Prostate gland (tissue), 2 donors: ENCODE measurements around the gene FUNDC2. TPM values are rescaled to one million over a fixed set of nuclear protein-coding genes. Genes with fewer than 3 reads are reported as not detected.

ENCODE experiments used
- DNase-seq: peaks from one replicate; pipeline ENCODE4 v3.0.0-alpha.2; 2019; ENCODE audit warnings: low spot score
- H3K27ac ChIP-seq, 2 donors: fragments of 200-600 bp; sonication (generic); 2 replicates each; pipeline ENCODE4 v1.5.1; 2017 to 2019
- H3K27me3 ChIP-seq: fragments of 200-600 bp; sonication (generic); replicated peaks from 2 replicates; pipeline ENCODE4 v1.5.1; 2019; ENCODE audit not compliant: insufficient read depth
- H3K36me3 ChIP-seq, 2 donors: fragments of 200-600 bp; sonication (generic); 1 replicate in 1 of 2; 2 replicates in 1 of 2; pipeline versions ENCODE4 v1.5.1 to v1.8.1; 2017 to 2019
- H3K4me1 ChIP-seq: fragments of 200-600 bp; sonication (generic); replicated peaks from 2 replicates; pipeline ENCODE4 v1.5.1; 2019
- H3K4me3 ChIP-seq, 2 donors: fragments of 200-600 bp; sonication (generic); 2 replicates each; pipeline ENCODE4 v1.5.1; 2017 to 2019
- H3K9me3 ChIP-seq: fragments of 200-600 bp; sonication (generic); 2 replicates; pipeline ENCODE4 v1.5.1; 2017
- POLR2A ChIP-seq: fragments of 450-650 bp; IDR thresholded peaks from one replicate; pipeline ENCODE4 v1.6.1; 2016; ENCODE audit warnings: antibody characterized with exemption, mild to moderate bottlenecking
- POLR2AphosphoS5 ChIP-seq: sonication (generic); formaldehyde crosslinking; IDR thresholded peaks from one replicate; pipeline ENCODE4 v1.6.1; 2017; ENCODE audit warnings: antibody characterized with exemption
- WGBS: methylation state at CpG from one replicate; pipeline ENCODE4 v1.1.5; 2018; 5-methylcytosine and 5-hydroxymethylcytosine counted together
- intact Hi-C: fragments of 100-400 bp; cut with DNase I; formaldehyde crosslinking; loops from one replicate; pipeline ENCODE4 v1.14.2; 2022
- total RNA-seq, 2 donors: library from RNA; depleted of rRNA; stranded (reverse); fragments of >200 nt; gene quantifications; one replicate each; pipeline ENCODE4 v1.1.0, GENCODE V29; 2016
- TF ChIP-seq, protein P1 (sequence below), 4 experiments: fragments of 200-600 bp in 2 of 4; fragments of 450-650 bp in 2 of 4; sonication (generic) in 2 of 4; IDR thresholded peaks; 1 replicate in 3 of 4; 2 replicates in 1 of 4; pipeline ENCODE4 v1.5.1; 2016 to 2019; ENCODE audit warnings: antibody characterized with exemption in 4 of 4, mild to moderate bottlenecking in 2 of 4, moderate library complexity in 2 of 4

Gene FUNDC2
- total RNA-seq, 2 donors from 2014 or later = 47.0 to 72.7 TPM

DNA sequence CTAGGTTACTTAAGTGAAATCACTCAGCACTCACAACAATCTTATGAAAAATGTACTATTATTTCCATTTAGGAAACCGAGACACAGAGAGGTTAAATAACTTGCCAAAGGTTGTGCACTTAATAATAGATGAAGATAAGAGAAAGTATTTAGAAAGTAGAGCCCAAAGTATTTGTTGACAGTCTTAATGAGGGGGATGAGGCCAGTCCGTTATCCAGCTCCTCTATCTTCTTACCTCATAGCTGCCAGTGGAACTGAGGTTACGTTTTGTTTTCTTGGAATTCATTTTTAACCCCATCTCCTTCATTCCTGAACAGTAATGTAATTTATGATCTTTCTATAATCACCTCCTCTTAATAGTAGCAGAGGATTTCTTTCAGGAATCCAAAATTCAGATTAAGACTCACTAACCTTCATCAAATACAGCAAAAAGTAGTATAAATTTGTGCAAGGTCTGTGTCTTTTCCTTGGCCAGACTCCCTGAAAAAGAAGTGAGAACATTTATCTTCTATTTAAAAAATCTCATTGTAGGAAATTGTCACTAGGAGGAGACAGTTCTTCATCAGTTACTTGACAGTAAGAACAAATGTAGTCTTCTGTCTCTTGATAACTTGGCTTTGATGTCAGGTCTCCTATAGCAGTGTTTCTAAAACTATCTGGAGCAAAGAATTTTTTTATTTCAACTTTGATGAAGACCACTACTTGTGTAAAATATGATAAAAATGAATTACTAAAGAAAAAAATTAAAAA, 39.6 kb upstream of the FUNDC2 start:
- no peaks in the 10 kb centered on the region for H3K27me3 ChIP-seq
- intact Hi-C loops = no loop called here
- 54% methylated on average over 3 of the region's 3 CpGs for WGBS

DNA sequence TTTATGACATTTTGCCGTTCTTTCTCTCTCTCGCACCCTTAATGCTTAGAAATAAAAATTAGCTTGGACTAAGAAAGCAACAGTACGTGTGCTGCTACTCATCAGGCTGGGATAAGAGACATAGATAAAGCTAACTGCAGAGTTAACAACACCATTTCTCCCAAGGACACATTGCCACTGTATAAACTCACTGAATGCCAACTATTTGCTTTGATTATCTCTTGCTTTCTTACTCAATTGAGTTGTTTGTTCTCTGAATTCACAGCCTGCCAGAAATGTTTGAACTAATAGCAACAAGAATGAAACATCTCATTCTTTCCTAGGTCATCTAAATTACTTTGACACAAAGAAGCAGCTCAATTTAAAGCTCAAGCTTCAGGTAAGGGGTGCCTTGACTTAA, 38.7 kb upstream of the FUNDC2 start:
- no peaks in the 10 kb centered on the region for H3K9me3 ChIP-seq
- 56% methylated on average over 3 of the region's 3 CpGs for WGBS
- intact Hi-C loops = no loop called here
- DNase-seq = no peak
- no peak overlapping the region for H3K27ac ChIP-seq
- H3K4me3 ChIP-seq = no peak overlapping the region
- no peaks in the 10 kb centered on the region for H3K4me1 ChIP-seq
- no peaks in the 10 kb centered on the region for H3K27me3 ChIP-seq
- H3K36me3 ChIP-seq = no peaks in the 10 kb centered on the region
- TF ChIP-seq, protein P1, sequence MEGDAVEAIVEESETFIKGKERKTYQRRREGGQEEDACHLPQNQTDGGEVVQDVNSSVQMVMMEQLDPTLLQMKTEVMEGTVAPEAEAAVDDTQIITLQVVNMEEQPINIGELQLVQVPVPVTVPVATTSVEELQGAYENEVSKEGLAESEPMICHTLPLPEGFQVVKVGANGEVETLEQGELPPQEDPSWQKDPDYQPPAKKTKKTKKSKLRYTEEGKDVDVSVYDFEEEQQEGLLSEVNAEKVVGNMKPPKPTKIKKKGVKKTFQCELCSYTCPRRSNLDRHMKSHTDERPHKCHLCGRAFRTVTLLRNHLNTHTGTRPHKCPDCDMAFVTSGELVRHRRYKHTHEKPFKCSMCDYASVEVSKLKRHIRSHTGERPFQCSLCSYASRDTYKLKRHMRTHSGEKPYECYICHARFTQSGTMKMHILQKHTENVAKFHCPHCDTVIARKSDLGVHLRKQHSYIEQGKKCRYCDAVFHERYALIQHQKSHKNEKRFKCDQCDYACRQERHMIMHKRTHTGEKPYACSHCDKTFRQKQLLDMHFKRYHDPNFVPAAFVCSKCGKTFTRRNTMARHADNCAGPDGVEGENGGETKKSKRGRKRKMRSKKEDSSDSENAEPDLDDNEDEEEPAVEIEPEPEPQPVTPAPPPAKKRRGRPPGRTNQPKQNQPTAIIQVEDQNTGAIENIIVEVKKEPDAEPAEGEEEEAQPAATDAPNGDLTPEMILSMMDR (IDR thresholded peaks at IDR 0.05) = no peak
- TF ChIP-seq POLR2AphosphoS5 (no peak), POLR2A (no peak)

More for the DNA sequence above, 39.6 kb upstream of the FUNDC2 start:
- no peak overlapping the region for H3K4me3 ChIP-seq
- H3K27ac ChIP-seq = no peak overlapping the region
- no peaks in the 10 kb centered on the region for H3K9me3 ChIP-seq
- no peaks in the 10 kb centered on the region for H3K36me3 ChIP-seq
- no peak for DNase-seq
- TF ChIP-seq POLR2AphosphoS5 (no peak), POLR2A (no peak)
- TF ChIP-seq, protein P1 (IDR thresholded peaks at IDR 0.05) = no peak
- no peaks in the 10 kb centered on the region for H3K4me1 ChIP-seq

DNA sequence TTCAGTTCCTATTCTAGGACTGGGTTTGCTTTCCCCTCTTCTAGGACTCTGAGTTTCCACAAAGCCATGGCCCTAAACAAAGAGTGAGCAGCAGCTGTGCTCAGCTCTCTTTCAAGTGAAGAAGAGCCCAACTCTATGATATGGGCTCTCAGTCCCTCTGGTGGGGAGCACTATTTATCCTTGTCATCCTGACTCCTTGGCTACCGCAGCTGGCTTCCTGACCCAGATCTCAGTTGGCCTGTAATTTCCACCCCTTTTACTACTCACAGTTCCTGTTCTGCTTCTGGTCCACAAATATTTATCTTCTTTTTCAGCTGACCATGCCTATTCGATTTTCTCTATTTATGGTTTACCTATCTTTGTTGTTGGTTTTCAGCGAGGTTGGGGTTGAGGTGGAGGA, 37.9 kb upstream of the FUNDC2 start:
- Histone ChIP-seq H3K27me3 (no peaks in the 10 kb centered on the region), H3K4me3 (no peak overlapping the region), H3K9me3 (no peaks in the 10 kb centered on the region), H3K36me3 (no peaks in the 10 kb centered on the region), H3K4me1 (no peaks in the 10 kb centered on the region), H3K27ac (no peak overlapping the region)
- TF ChIP-seq, protein P1 (IDR thresholded peaks at IDR 0.05) = no peak
- TF ChIP-seq POLR2A (no peak), POLR2AphosphoS5 (no peak)
- DNase-seq = no peak
- intact Hi-C loops = no loop called here
- WGBS = 69% methylated on average over 3 of the region's 3 CpGs

DNA sequence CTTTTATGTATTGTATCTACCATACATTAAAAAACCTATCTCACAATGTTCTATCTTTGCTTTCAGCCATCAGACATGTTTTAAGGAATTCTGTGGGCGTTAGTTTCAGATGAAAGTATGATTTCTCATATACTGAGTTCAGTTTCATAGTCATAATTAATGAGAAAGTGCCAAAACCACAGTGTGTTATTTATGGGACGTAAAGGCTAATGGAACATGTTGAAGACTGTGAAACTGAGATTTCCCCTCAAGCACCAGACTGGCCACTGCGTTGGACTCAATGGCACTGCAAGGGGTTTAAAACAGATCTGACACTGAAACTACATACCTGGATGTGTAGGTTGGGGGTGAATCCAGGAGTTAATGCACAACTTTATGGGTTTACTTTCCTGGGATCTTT, 36.1 kb upstream of the FUNDC2 start:
- Histone ChIP-seq H3K9me3 (no peaks in the 10 kb centered on the region), H3K4me1 (no peaks in the 10 kb centered on the region), H3K27ac (no peak overlapping the region), H3K36me3 (no peaks in the 10 kb centered on the region), H3K27me3 (no peaks in the 10 kb centered on the region), H3K4me3 (no peak overlapping the region)
- TF ChIP-seq, protein P1 (IDR thresholded peaks at IDR 0.05) = no peak
- TF ChIP-seq POLR2AphosphoS5 (no peak), POLR2A (no peak)
- DNase-seq = no peak
- intact Hi-C loops = no loop called here
- 68% methylated on average over 3 of the region's 3 CpGs for WGBS

DNA sequence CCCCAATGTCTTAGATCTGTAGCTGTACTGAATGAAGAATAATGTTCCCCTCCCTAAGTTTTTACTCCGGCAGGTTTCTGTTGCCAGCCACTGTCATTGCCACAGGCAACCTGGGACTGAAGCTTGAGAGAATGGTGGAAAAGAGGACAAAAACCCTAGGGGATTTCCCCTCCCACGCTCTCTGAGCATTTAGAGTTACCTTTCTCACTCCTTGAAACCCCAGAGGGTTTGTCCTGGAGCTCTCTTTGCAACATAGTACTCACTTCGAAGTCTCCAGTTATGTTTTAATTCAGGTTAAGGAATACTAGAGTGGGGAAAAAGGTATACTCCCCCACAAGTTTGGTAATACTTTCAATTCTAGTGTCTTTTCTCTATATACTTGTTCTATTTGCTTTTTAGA, 35.6 kb upstream of the FUNDC2 start:
- H3K4me1 ChIP-seq = no peaks in the 10 kb centered on the region
- TF ChIP-seq, protein P1 (IDR thresholded peaks at IDR 0.05) = no peak
- H3K36me3 ChIP-seq = no peaks in the 10 kb centered on the region
- no peaks in the 10 kb centered on the region for H3K27me3 ChIP-seq
- H3K9me3 ChIP-seq = no peaks in the 10 kb centered on the region
- intact Hi-C loops = no loop called here
- no peak overlapping the region for H3K4me3 ChIP-seq
- no peak for DNase-seq
- WGBS = 81% methylated on average over 3 of the region's 3 CpGs
- H3K27ac ChIP-seq = no peak overlapping the region
